H1 (cell line): ENCODE results near the gene SETDB2.

ENCODE experiments used
- CEBPB ChIP-seq: IDR thresholded peaks from 2 replicates; pipeline ENCODE4 v1.6.1; 2012; ENCODE audit warnings: low read depth, low read length
- EP300 ChIP-seq, 2 experiments: IDR thresholded peaks; 1 replicate in 1 of 2; 2 replicates in 1 of 2; pipeline ENCODE4 v1.6.1; 2011 to 2012; ENCODE audit warnings: low read depth in 2 of 2, low read length in 2 of 2, mild to moderate bottlenecking in 2 of 2, borderline replicate concordance in 1 of 2, inconsistent platforms in 1 of 2, moderate library complexity in 1 of 2
- RFX5 ChIP-seq: IDR thresholded peaks from 2 replicates; pipeline ENCODE4 v1.6.1; 2011; ENCODE audit warnings: low read depth, low read length, improper control_type of control experiment, borderline replicate concordance
- SIN3A ChIP-seq, 2 experiments: IDR thresholded peaks in 1 of 2; conservative IDR thresholded peaks in 1 of 2; 2 replicates each; pipeline ENCODE4 v1.6.1; 2011 to 2012; ENCODE audit warnings: low read length in 2 of 2, improper control_type of control experiment in 1 of 2, low read depth in 1 of 2, mild to moderate bottlenecking in 1 of 2
- SIRT6 ChIP-seq: IDR thresholded peaks from one replicate; pipeline ENCODE4 v1.7.1; 2012; ENCODE audit warnings: low read length, inconsistent platforms
- TF ChIP-seq, protein P1 (sequence below), 3 experiments: IDR thresholded peaks; 1 replicate in 2 of 3; 2 replicates in 1 of 3; pipeline versions ENCODE4 v1.5.1 to v1.6.1; 2011; ENCODE audit warnings: low read length in 3 of 3, mild to moderate bottlenecking in 3 of 3, inconsistent platforms in 2 of 3, low read depth in 1 of 3, moderate library complexity in 1 of 3; ENCODE audit not compliant: insufficient read depth in 1 of 3; ENCODE audit errors: control extremely low read depth in 1 of 3

GRCh38 chr13:49498206-49498605 is 54.1 kb downstream of the SETDB2 start:
- no peak for TF ChIP-seq SIRT6
- TF ChIP-seq, protein P1, sequence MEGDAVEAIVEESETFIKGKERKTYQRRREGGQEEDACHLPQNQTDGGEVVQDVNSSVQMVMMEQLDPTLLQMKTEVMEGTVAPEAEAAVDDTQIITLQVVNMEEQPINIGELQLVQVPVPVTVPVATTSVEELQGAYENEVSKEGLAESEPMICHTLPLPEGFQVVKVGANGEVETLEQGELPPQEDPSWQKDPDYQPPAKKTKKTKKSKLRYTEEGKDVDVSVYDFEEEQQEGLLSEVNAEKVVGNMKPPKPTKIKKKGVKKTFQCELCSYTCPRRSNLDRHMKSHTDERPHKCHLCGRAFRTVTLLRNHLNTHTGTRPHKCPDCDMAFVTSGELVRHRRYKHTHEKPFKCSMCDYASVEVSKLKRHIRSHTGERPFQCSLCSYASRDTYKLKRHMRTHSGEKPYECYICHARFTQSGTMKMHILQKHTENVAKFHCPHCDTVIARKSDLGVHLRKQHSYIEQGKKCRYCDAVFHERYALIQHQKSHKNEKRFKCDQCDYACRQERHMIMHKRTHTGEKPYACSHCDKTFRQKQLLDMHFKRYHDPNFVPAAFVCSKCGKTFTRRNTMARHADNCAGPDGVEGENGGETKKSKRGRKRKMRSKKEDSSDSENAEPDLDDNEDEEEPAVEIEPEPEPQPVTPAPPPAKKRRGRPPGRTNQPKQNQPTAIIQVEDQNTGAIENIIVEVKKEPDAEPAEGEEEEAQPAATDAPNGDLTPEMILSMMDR (IDR thresholded peaks at IDR 0.05; ENCODE audit: control extremely low read depth in 1 of 3, insufficient read depth in 1 of 3, low read depth in 1 of 3, low read length in 3 of 3) = no peak
- TF ChIP-seq RFX5 = no peak
- TF ChIP-seq SIN3A (conservative IDR thresholded peaks at IDR 0.05 in 1 of 2, IDR thresholded peaks at IDR 0.05 in 1 of 2; ENCODE audit: low read depth in 1 of 2, low read length in 2 of 2) = no peak
- TF ChIP-seq EP300 (IDR thresholded peaks at IDR 0.05; ENCODE audit: borderline replicate concordance in 1 of 2, low read depth in 2 of 2, low read length in 2 of 2) = no peak
- no peak for TF ChIP-seq CEBPB
